SK-N-SH treated with all-trans-retinoic acid at 6 μM for 48 hours (cell line): ENCODE results near the gene PELI3.

Experiments used
- CREB5 ChIP-seq: fragments of 250-450 bp; sonication (Bioruptor Pico); IDR thresholded peaks from 2 replicates; pipeline ENCODE4 v1.5.1; 2020; ENCODE audit warnings: low read depth, mild to moderate bottlenecking, moderate library complexity
- CSDC2 ChIP-seq: fragments of 250-450 bp; sonication (Bioruptor Pico); IDR thresholded peaks from 2 replicates; pipeline ENCODE4 v1.5.0; 2020; ENCODE audit warnings: mild to moderate bottlenecking, moderate library complexity
- ESRRG ChIP-seq: fragments of 250-450 bp; sonication (Bioruptor Pico); IDR thresholded peaks from 2 replicates; pipeline ENCODE4 v1.6.1; 2021; ENCODE audit warnings: mild to moderate bottlenecking
- OSR1 ChIP-seq: fragments of 250-450 bp; sonication (Bioruptor Pico); IDR thresholded peaks from 2 replicates; pipeline ENCODE4 v1.8.0; 2022; ENCODE audit warnings: moderate library complexity, mild to moderate bottlenecking, inconsistent platforms
- PATZ1 ChIP-seq: fragments of 250-450 bp; sonication (Bioruptor Pico); IDR thresholded peaks from 2 replicates; pipeline ENCODE4 v1.8.0; 2020; ENCODE audit warnings: mild to moderate bottlenecking, moderate library complexity, borderline replicate concordance
- RARB ChIP-seq: fragments of 250-450 bp; sonication (Bioruptor Pico); IDR thresholded peaks from 2 replicates; pipeline ENCODE4 v1.8.0; 2021; ENCODE audit warnings: mild to moderate bottlenecking, moderate library complexity
- TCF4 ChIP-seq: fragments of 250-450 bp; sonication (Bioruptor Pico); IDR thresholded peaks from 2 replicates; pipeline ENCODE4 v1.8.0; 2021; ENCODE audit warnings: mild to moderate bottlenecking, moderate library complexity, borderline replicate concordance
- ZFP3 ChIP-seq: fragments of 250-450 bp; sonication (Bioruptor Pico); IDR thresholded peaks from 2 replicates; pipeline ENCODE4 v1.5.0; 2020; ENCODE audit warnings: mild to moderate bottlenecking, moderate library complexity
- ZFP30 ChIP-seq: fragments of 450-650 bp; formaldehyde crosslinking; IDR thresholded peaks from 2 replicates; pipeline ENCODE4 v1.5.0; 2022; ENCODE audit warnings: mild to moderate bottlenecking, moderate library complexity
- ZNF70 ChIP-seq: fragments of 450-650 bp; formaldehyde crosslinking; IDR thresholded peaks from 2 replicates; pipeline ENCODE4 v1.5.0; 2020; ENCODE audit warnings: mild to moderate bottlenecking, moderate library complexity

- TF ChIP-seq ZFP30 (CRISPR knock-in tag) (no peak), CSDC2 (no peak), PATZ1 (CRISPR knock-in tag) (no peak), RARB (CRISPR knock-in tag) (no peak), ZFP3 (CRISPR knock-in tag) (no peak), ZNF70 (no peak), ESRRG (no peak), TCF4 (CRISPR knock-in tag) (no peak), CREB5 (CRISPR knock-in tag) (no peak), OSR1 (no peak)
Measured at GRCh38 chr11:66462010-66462409, 4.7 kb upstream of the PELI3 start.
